ENCODE measurements around the gene HAPLN3.
"Not testable (repeated sequence)": the region's sequence is repeated elsewhere in the genome, so short reads cannot be mapped to it uniquely, and the experiment has no call there.

HAPLN3 gene

GRCh38 chr15:88930579-88930978 lies 35.2 kb upstream of the HAPLN3 start:
- TF ChIP-seq CTCF (IDR thresholded peaks at IDR 0.05; ENCODE audit: control insufficient read depth, extremely low read depth, insufficient read depth) = no peak
- no peak for DNase-seq (ENCODE audit: low read depth)
- H3K4me3 ChIP-seq (ENCODE audit: low read depth, low read length) = no peak overlapping the region

- H3K4me3 ChIP-seq (ENCODE audit: low read depth, low read length); DNase-seq (ENCODE audit: low read depth): not testable (repeated sequence)
Measured at GRCh38 chr15:88929358-88930098, 34.2 kb upstream of the HAPLN3 start.

- DNase-seq (ENCODE audit: low read depth); H3K4me3 ChIP-seq (ENCODE audit: low read depth, low read length): not testable (repeated sequence)
Measured at GRCh38 chr15:88928192-88928591, 32.8 kb upstream of the HAPLN3 start.

- H3K4me3 ChIP-seq (ENCODE audit: low read depth, low read length); DNase-seq (ENCODE audit: low read depth): not testable (repeated sequence)
Measured at GRCh38 chr15:88925648-88926047, 30.3 kb upstream of the HAPLN3 start.

- DNase-seq (ENCODE audit: low read depth); H3K4me3 ChIP-seq (ENCODE audit: low read depth, low read length): not testable (repeated sequence)
Measured at GRCh38 chr15:88920892-88921435, 25.6 kb upstream of the HAPLN3 start.

- TF ChIP-seq CTCF (IDR thresholded peaks at IDR 0.05; ENCODE audit: control insufficient read depth, extremely low read depth, insufficient read depth) = no peak
- no peak overlapping the region for H3K4me3 ChIP-seq (ENCODE audit: low read depth, low read length)
- no peak for DNase-seq (ENCODE audit: low read depth)
Measured at GRCh38 chr15:88920186-88920891, 25.0 kb upstream of the HAPLN3 start.

GRCh38 chr15:88918738-88919137 lies 23.4 kb upstream of the HAPLN3 start:
- no peak for DNase-seq (ENCODE audit: low read depth)
- no peak for TF ChIP-seq CTCF (IDR thresholded peaks at IDR 0.05; ENCODE audit: control insufficient read depth, extremely low read depth, insufficient read depth)
- no peak overlapping the region for H3K4me3 ChIP-seq (ENCODE audit: low read depth, low read length)

- no peak for DNase-seq (ENCODE audit: low read depth)
- H3K4me3 ChIP-seq (ENCODE audit: low read depth, low read length) = no peak overlapping the region
- no peak for TF ChIP-seq CTCF (IDR thresholded peaks at IDR 0.05; ENCODE audit: control insufficient read depth, extremely low read depth, insufficient read depth)
Measured at GRCh38 chr15:88917760-88918159, 22.4 kb upstream of the HAPLN3 start.

- H3K4me3 ChIP-seq (ENCODE audit: low read depth, low read length) = no peak overlapping the region
- no peak for TF ChIP-seq CTCF (IDR thresholded peaks at IDR 0.05; ENCODE audit: control insufficient read depth, extremely low read depth, insufficient read depth)
- DNase-seq (ENCODE audit: low read depth) = no peak
Measured at GRCh38 chr15:88915354-88915753, 20.0 kb upstream of the HAPLN3 start.

All from LNCaP clone FGC (cell line).